ENCODE data around the gene ARV1. TPM values are rescaled to one million over a fixed set of nuclear protein-coding genes. Genes with fewer than 3 reads are reported as not detected.
A peak's percentile ranks its signal among the peaks of the same experiment; 100 is the strongest.
"Not testable (repeated sequence)": the region's sequence is repeated elsewhere in the genome, so short reads cannot be mapped to it uniquely, and the experiment has no call there.

The ARV1 gene
- total RNA-seq, 1 experiment from 2014 or later, result 8.0 TPM

DNA sequence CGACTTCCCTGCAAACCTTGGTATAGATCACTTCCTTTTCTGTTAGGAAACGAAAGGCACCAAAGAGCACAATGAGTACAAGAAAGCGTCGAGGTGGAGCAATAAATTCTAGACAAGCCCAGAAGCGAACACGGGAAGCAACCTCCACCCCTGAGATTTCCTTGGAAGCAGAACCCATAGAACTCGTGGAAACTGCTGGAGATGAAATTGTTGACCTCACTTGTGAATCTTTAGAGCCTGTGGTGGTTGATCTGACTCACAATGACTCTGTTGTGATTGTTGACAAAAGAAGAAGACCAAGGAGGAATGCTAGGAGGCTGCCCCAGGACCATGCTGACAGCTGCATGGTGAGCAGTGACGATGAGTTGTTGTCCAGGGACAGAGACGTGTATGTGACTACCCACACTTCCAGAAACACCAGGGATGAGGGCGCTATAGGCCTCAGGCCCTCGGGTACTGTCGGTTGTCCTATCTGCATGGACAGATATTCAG, 42.7 kb downstream of the ARV1 start:
- Histone ChIP-seq H3K79me1 (ENCODE audit: insufficient read depth, low read depth, low read length, poor library complexity, severe bottlenecking) (no peaks in the 10 kb centered on the region), H4K8ac (replicated peaks; ENCODE audit: insufficient read length, low read depth, low read length) (no peak overlapping the region), H4K5ac (ENCODE audit: insufficient read length, low read depth, low read length) (no peak overlapping the region), H2BK20ac (ENCODE audit: low read depth, low read length, poor library complexity, severe bottlenecking) (no peak overlapping the region), H2BK5ac (ENCODE audit: insufficient read length, low read length) (no peak overlapping the region), H2AK5ac (ENCODE audit: insufficient read length, low read length) (no peak overlapping the region), H3T11ph (ENCODE audit: low read length) (no peak overlapping the region), H2AFZ (ENCODE audit: low read length) (no peak overlapping the region), H3K79me2 (ENCODE audit: insufficient read depth, low read length) (no peaks in the 10 kb centered on the region), H2BK15ac (ENCODE audit: low read depth, low read length) (no peak overlapping the region), H3K23ac (ENCODE audit: insufficient read length, low read depth, low read length) (no peak overlapping the region), H2BK12ac (ENCODE audit: insufficient read length, low read depth, low read length) (no peak overlapping the region), H3K27me3 (ENCODE audit: insufficient read depth, low read length) (no peaks in the 10 kb centered on the region; the same call in 1 of the 2 replicates), H3K9me3 (ENCODE audit: control insufficient read depth, low read depth, low read length) (no peaks in the 10 kb centered on the region), H3K56ac (ENCODE audit: insufficient read length, low read depth, low read length) (no peak overlapping the region), H3K27ac (ENCODE audit: insufficient read length, low read depth, low read length) (no peak overlapping the region), H3K18ac (ENCODE audit: insufficient read length, low read depth, low read length) (no peak overlapping the region), H3K4ac (ENCODE audit: low read depth, low read length) (no peak overlapping the region), H3K9ac (ENCODE audit: extremely low read depth, insufficient read length, low read length) (no peak overlapping the region), H3K14ac (ENCODE audit: insufficient read depth, low read length) (no peak overlapping the region), H4K20me1 (ENCODE audit: control insufficient read depth, insufficient read depth, insufficient read length) (no peaks in the 10 kb centered on the region), H2BK120ac (ENCODE audit: low read depth, low read length, poor library complexity, severe bottlenecking) (no peak overlapping the region), H3K4me2 (ENCODE audit: insufficient read depth, insufficient read length, low read length) (no peak overlapping the region), H3K4me1 (ENCODE audit: insufficient read depth, low read length) (peaks cover 12% of the 10 kb centered on the region; the same call in 1 of the 2 replicates), H3K23me2 (ENCODE audit: insufficient read length, low read depth, low read length, poor library complexity, severe bottlenecking) (no peaks in the 10 kb centered on the region), H4K91ac (ENCODE audit: insufficient read length, low read depth, low read length) (no peak overlapping the region)
- no peak overlapping the region for H3K27ac Mint-ChIP-seq
- no peaks in the 10 kb centered on the region; a peak in 1 of 7 replicates for H3K36me3 Mint-ChIP-seq (ENCODE audit: insufficient read depth in 1 of 3, low read depth in 3 of 3)
- peaks cover 15 to 27% of the 10 kb centered on the region in 2 experiments for H3K4me1 Mint-ChIP-seq
- H3K4me3 Mint-ChIP-seq, result peak overlapping the region in 1 of 2 experiments; percentile 25; a peak in 1 of 5 replicates
- no peak for DNase-seq
- no peak for TF ChIP-seq CTCF (conservative IDR thresholded peaks at IDR 0.05)
- no peaks in the 10 kb centered on the region for H3K9me3 Mint-ChIP-seq
- no CpG with 5 or more reads among the region's 12 CpGs for WGBS (ENCODE audit: extremely low coverage, insufficient read length, low lambda C conversion rate)
- H3K27me3 Mint-ChIP-seq (ENCODE audit: low read depth), result peaks cover 91% of the 10 kb centered on the region

DNA sequence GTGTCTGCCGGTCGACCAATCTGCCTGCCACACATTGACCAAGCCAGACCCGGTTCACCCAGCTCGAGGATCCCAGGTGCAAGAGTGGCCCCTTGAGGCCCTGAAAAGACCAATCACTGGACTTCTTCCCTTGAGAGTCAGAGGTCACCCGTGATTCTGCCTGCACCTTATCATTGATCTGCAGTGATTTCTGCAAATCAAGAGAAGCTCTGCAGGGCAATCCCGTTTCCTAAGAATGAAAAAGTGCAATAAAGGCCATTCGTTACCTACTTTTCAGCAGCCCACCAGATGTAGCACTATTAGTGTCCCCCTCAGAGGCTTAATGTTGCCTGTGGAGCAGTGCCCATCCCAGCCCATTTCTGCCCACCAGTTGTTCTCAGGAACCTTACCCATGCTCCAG, 43.6 kb downstream of the ARV1 start:
- not testable (repeated sequence) for H4K8ac ChIP-seq (replicated peaks; ENCODE audit: insufficient read length, low read depth, low read length); H2AFZ ChIP-seq (ENCODE audit: low read length); H4K5ac ChIP-seq (ENCODE audit: insufficient read length, low read depth, low read length); H3K79me2 ChIP-seq (ENCODE audit: insufficient read depth, low read length); H3K9me3 Mint-ChIP-seq; H3K23ac ChIP-seq (ENCODE audit: insufficient read length, low read depth, low read length); DNase-seq; H2BK12ac ChIP-seq (ENCODE audit: insufficient read length, low read depth, low read length); H3K14ac ChIP-seq (ENCODE audit: insufficient read depth, low read length); H2BK20ac ChIP-seq (ENCODE audit: low read depth, low read length, poor library complexity, severe bottlenecking); H4K20me1 ChIP-seq (ENCODE audit: control insufficient read depth, insufficient read depth, insufficient read length); H3K9ac ChIP-seq (ENCODE audit: extremely low read depth, insufficient read length, low read length); H3K9me3 ChIP-seq (ENCODE audit: control insufficient read depth, low read depth, low read length); H3K4me3 Mint-ChIP-seq; H3K27me3 ChIP-seq (ENCODE audit: insufficient read depth, low read length); H3T11ph ChIP-seq (ENCODE audit: low read length); H2AK5ac ChIP-seq (ENCODE audit: insufficient read length, low read length); H3K18ac ChIP-seq (ENCODE audit: insufficient read length, low read depth, low read length); H4K91ac ChIP-seq (ENCODE audit: insufficient read length, low read depth, low read length); H2BK15ac ChIP-seq (ENCODE audit: low read depth, low read length); H3K79me1 ChIP-seq (ENCODE audit: insufficient read depth, low read depth, low read length, poor library complexity, severe bottlenecking); H3K27ac Mint-ChIP-seq; H3K36me3 Mint-ChIP-seq (ENCODE audit: insufficient read depth in 1 of 3, low read depth in 3 of 3); H3K56ac ChIP-seq (ENCODE audit: insufficient read length, low read depth, low read length); H3K27ac ChIP-seq (ENCODE audit: insufficient read length, low read depth, low read length); H3K23me2 ChIP-seq (ENCODE audit: insufficient read length, low read depth, low read length, poor library complexity, severe bottlenecking); H3K4ac ChIP-seq (ENCODE audit: low read depth, low read length); H2BK5ac ChIP-seq (ENCODE audit: insufficient read length, low read length); H3K4me2 ChIP-seq (ENCODE audit: insufficient read depth, insufficient read length, low read length); H2BK120ac ChIP-seq (ENCODE audit: low read depth, low read length, poor library complexity, severe bottlenecking)
- WGBS (ENCODE audit: extremely low coverage, insufficient read length, low lambda C conversion rate), result no CpG with 5 or more reads among the region's 7 CpGs
- Mint-ChIP-seq H3K4me1 (peaks cover 15 to 27% of the 10 kb centered on the region in 2 experiments), H3K27me3 (ENCODE audit: low read depth) (peaks cover 93% of the 10 kb centered on the region)
- H3K4me1 ChIP-seq (ENCODE audit: insufficient read depth, low read length), result peaks cover 12% of the 10 kb centered on the region; the same call in 1 of the 2 replicates
